HG03378 (cell line): ENCODE results near the gene CACNA1C.

Experiments used
- ATAC-seq: cut with Tn5 transposase; IDR thresholded peaks from one replicate; pipeline ENCODE4 v1.9.1; 2021; ENCODE audit warnings: mild to moderate bottlenecking, moderate library complexity; ENCODE audit not compliant: unreplicated experiment

Gene CACNA1C

GRCh38 chr12:2034633-2035430 is 18.0 kb upstream of the CACNA1C start:
- ATAC-seq, result no peak

GRCh38 chr12:2035431-2036055 is 17.2 kb upstream of the CACNA1C start:
- ATAC-seq, result no peak

GRCh38 chr12:2039034-2039433 is 13.8 kb upstream of the CACNA1C start:
- no peak for ATAC-seq

GRCh38 chr12:2043054-2043453 is 9.7 kb upstream of the CACNA1C start:
- no peak for ATAC-seq

GRCh38 chr12:2044165-2044564 is 8.6 kb upstream of the CACNA1C start:
- no peak for ATAC-seq

DNA sequence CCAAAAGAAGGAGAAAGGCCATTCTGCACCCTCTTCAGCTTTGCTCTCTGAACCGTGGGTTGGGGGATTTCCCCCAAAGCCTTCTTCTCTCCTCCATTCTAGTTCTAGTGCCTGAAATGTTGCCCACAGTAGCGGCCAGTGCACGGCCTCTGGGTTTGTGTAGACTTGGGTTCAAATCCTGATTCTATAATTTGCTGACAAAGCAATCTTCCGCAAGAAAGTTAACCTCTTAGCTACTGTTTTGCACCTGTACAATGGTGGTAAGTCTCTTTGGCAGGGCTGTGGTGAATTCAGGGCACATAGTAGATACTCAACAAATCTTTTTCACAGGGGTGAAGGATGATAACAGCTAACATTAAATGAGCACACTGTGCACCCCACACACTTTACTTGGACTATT is 5.8 kb upstream of the CACNA1C start:
- ATAC-seq, result no peak

- no peak for ATAC-seq
These were observed 5.0 kb upstream of the CACNA1C start for GRCh38 chr12:2047752-2048151.

DNA sequence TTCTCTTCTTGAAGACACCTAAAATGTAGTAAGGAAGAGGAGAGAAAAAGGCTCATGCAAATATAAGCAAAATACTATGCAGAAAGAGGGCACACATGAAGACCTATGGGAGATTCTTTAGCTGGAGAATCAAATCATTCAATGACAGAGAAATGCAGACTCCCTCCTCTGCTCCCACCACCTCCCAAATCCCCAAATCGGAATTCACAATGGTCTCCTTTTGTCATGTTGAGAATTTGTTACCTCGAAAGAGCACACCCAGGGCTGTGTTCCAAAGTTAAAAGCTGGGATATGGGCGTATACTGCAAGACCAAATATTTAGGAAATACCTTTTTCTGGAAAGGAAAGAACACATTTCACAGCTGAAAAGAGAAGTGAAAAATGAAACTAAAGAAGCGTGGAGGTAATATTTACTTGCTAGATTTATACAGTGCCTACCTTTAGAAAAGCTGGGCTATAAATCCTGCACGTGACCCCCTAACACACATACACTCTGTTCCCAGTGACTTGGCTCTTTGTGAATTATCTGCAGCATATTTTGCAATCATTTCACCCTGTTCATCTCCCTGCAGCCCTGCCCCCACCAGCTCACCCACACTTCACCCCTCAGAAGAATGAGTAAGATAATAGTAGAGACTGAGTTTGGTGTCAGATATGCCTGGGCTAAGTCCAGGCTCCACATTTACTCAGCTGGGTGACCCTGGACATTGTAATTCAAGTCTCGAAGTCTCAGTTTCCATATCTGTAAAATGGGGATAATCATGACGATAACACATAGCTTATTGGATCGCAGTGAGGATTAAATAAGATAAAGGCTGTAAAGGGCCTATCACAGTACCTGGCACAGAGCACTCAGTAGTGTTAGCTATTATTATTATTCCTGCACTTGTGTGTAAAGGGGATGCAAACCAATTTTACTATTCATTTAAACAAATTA is 2.9 kb upstream of the CACNA1C start:
- ATAC-seq, result no peak

GRCh38 chr12:2051700-2052621 is 826 bp upstream of the CACNA1C start:
- no peak for ATAC-seq

DNA sequence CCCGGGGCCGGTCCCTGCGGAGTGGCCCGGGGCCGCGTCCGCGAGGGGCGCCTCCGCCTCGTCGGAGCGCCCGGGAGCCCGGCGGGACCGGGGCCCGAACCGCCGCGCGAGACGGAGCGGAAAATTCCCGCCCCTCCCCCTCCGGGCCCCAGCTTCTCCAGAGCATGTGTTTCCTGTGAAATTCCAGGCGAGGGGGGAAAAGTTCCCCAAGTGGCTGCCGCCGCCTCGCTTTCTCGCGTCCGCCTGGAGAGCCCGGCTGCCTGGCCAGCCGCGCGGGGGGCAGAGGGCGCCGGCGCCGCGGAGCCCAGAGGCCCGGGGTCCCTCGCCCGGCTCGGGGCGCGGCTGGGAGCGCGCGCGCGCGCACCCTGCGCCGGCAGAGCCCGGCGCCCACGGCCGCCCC is 904 bp downstream of the CACNA1C start:
- ATAC-seq, result no peak

- no peak for ATAC-seq
These were observed 1.6 kb downstream of the CACNA1C start for GRCh38 chr12:2054091-2055018.

DNA sequence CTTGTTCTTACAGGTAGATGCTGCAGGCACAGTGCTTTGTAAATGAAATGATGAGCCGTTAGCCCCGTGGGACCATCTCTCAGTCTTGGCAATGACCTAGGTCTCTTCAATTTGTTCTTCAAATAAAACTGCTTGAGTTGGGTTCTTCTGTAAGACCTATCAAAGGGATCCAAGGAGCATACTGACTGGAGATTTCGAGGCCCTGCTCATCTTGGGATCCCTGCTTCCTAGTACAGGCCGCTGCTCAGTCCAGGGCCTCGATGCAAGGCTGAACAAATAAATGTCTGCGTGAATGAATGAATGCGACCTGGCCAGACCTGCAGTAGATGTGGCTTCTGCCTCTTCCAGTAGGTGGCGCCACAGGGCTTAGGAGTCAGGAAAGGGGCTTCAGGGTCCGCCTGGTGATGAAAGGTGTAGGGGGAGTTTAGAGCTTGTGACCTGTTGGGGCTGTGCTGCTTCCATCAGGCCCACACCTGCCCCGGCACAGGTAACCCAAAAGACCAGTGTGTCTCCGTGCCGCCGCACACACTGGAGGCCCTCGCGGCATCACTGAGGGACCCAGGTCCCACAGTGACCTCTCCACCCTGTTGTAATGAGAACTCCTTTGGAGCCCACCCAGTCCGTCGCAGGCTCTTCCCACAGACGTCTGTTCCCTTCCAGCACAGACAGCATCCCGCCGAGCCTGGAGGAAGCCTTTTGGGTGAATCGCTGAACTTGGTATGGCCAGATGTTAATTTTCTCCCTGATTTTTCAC is 4.4 kb downstream of the CACNA1C start:
- ATAC-seq, result no peak

GRCh38 chr12:2057795-2058408 is 5.1 kb downstream of the CACNA1C start:
- ATAC-seq, result no peak

- ATAC-seq, result no peak
These were observed 6.0 kb downstream of the CACNA1C start for GRCh38 chr12:2058837-2059236.

DNA sequence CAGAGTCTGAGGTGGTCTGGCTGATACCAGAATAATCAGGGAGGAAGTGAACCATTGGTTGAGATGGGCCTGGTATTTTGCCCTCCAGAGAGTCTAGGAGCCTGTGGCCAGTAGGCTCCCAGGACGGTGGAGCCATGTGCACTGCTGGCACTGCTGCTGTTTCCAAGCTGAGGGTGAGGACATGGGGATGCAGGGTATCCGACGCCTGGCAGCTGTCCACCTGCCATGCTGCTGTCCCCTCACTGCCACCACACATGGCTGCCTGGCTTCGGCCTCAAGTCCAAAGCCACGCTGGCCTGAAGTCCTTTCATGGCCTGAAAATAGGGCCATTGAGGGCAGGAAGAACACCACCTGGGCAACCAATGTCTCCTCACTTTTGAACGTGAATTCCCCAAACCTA is 8.6 kb downstream of the CACNA1C start:
- no peak for ATAC-seq

GRCh38 chr12:2064071-2064507 is 11.3 kb downstream of the CACNA1C start:
- ATAC-seq, result no peak

GRCh38 chr12:2068653-2069052 is 15.9 kb downstream of the CACNA1C start:
- ATAC-seq, result no peak

DNA sequence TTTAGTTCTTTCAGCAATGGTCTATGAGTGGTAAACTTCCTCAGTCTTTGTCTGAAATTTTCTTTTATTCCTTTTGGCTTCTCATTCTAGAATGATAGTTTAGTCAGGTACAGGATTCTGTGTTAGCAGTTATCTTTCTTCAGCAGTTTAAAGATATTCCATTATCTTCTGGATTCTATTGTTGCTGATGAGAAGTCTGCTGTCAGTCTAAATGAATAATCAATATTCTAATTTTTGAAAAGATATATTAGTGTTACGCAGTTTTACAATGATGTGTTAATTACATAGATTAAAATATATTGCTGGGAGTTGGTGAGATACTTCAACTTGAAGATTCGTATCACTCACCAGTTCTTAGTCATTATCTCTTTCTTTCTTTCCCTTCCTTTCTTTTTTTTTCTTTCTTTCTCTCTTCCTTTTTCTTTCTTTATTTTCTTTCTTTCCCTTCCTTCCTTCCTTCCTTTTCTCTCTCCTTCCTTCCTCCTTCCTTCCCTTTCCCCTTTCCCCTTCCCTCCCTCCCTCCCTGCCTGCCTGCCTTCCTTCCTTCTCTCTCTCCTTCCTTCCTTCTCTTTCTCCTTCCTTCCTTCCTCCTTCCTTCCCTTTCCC is 17.8 kb downstream of the CACNA1C start:
- ATAC-seq, result no peak
